ENCODE results near the gene SEPTIN8.

The SEPTIN8 gene

GRCh38 chr5:132764051-132764450 lies 13.0 kb downstream of the SEPTIN8 start:
- DNase-seq: no peak

GRCh38 chr5:132763181-132764036 lies 13.6 kb downstream of the SEPTIN8 start:
- DNase-seq: no peak

- no peak for DNase-seq
Measured at GRCh38 chr5:132762246-132763000, 14.6 kb downstream of the SEPTIN8 start.

GRCh38 chr5:132761321-132762240 lies 15.5 kb downstream of the SEPTIN8 start:
- no peak for DNase-seq

- no peak for DNase-seq
Measured at GRCh38 chr5:132760601-132761317, 16.3 kb downstream of the SEPTIN8 start.

GRCh38 chr5:132760049-132760420 lies 17.0 kb downstream of the SEPTIN8 start:
- DNase-seq: no peak

GRCh38 chr5:132759114-132760048 lies 17.7 kb downstream of the SEPTIN8 start:
- no peak for DNase-seq

- no peak for DNase-seq
Measured at GRCh38 chr5:132758451-132758850, 18.6 kb downstream of the SEPTIN8 start.

- no peak for DNase-seq
Measured at GRCh38 chr5:132756542-132756941, 20.5 kb downstream of the SEPTIN8 start.

- DNase-seq: no peak
Measured at GRCh38 chr5:132754947-132755346, 22.1 kb downstream of the SEPTIN8 start.

GRCh38 chr5:132754111-132754510 lies 22.9 kb downstream of the SEPTIN8 start:
- no peak for DNase-seq

- DNase-seq: no peak
Measured at GRCh38 chr5:132753135-132753987, 23.7 kb downstream of the SEPTIN8 start.

- DNase-seq: no peak
Measured at GRCh38 chr5:132752581-132753125, 24.4 kb downstream of the SEPTIN8 start.

- no peak for DNase-seq
Measured at GRCh38 chr5:132751971-132752580, 25.0 kb downstream of the SEPTIN8 start.

GRCh38 chr5:132751444-132751843 lies 25.6 kb downstream of the SEPTIN8 start:
- DNase-seq: no peak

GRCh38 chr5:132750471-132751230 lies 26.4 kb downstream of the SEPTIN8 start:
- no peak for DNase-seq

GRCh38 chr5:132749506-132749905 lies 27.5 kb downstream of the SEPTIN8 start:
- no peak for DNase-seq

GRCh38 chr5:132748522-132749000 lies 28.5 kb downstream of the SEPTIN8 start:
- no peak for DNase-seq

Measured in activated CD4-positive, alpha-beta T cell treated with anti-CD3 and anti-CD28 coated beads, Interleukin-2, amount 50 U/mL, for 1 hour (primary cell).